SK-N-SH (cell line): Measurements from ENCODE around the gene PLET1. TPM values are rescaled to one million over a fixed set of nuclear protein-coding genes. Genes with fewer than 3 reads are reported as not detected.

ENCODE experiments used
- CTCF ChIA-PET: fragments of 300-600, 350-600 bp; formaldehyde crosslinking; extraction: SDS; loops from one replicate; lab custom pipeline; 2021; lab: Yijun Ruan, JAX
- POLR2A ChIA-PET: fragments of 350-600 bp; sonication (Branson Sonifier 250); formaldehyde crosslinking; extraction: SDS; loops from one replicate; lab custom pipeline; 2020; ENCODE audit warnings: antibody characterized with exemption, inconsistent platforms; lab: Yijun Ruan, JAX
- DNase-seq: peaks from one replicate; pipeline ENCODE4 v3.0.0; 2012
- H2AFZ ChIP-seq: fragments of 200-600 bp; sonication (generic); 2 replicates; pipeline ENCODE4 v1.8.1; 2016; ENCODE audit warnings: antibody characterized with exemption, mild to moderate bottlenecking, low read depth
- H3F3A ChIP-seq: fragments of 200-600 bp; sonication (generic); replicated peaks from 2 replicates; pipeline ENCODE3; 2016; ENCODE audit warnings: antibody characterized with exemption, mild to moderate bottlenecking; ENCODE audit not compliant: insufficient read depth
- H3K27ac ChIP-seq, 2 experiments: fragments of 200-500 bp in 1 of 2; fragments of 200-600 bp in 1 of 2; sonication (Bioruptor generic) in 1 of 2; sonication (generic), shearing (Covaris generic) in 1 of 2; 2 replicates each; pipeline versions ENCODE4 v1.5.1 to v1.6.1; 2014 to 2016; ENCODE audit warnings: low read depth in 2 of 2, inconsistent platforms in 1 of 2, low read length in 1 of 2, mild to moderate bottlenecking in 1 of 2, mixed read lengths in 1 of 2
- H3K27me3 ChIP-seq: fragments of 200-600 bp; sonication (generic), shearing (Covaris generic); 2 replicates; pipeline ENCODE4 v1.6.1; 2016; ENCODE audit warnings: mixed run types; ENCODE audit not compliant: insufficient read depth
- H3K36me3 ChIP-seq, 2 experiments: fragments of 200-500 bp in 1 of 2; fragments of 200-600 bp in 1 of 2; sonication (Bioruptor generic) in 1 of 2; sonication (generic) in 1 of 2; replicated peaks in 1 of 2; 2 replicates each; pipeline versions ENCODE3 to v1.5.1; 2014 to 2016; ENCODE audit warnings: low read length in 1 of 2, mild to moderate bottlenecking in 1 of 2; ENCODE audit not compliant: insufficient read depth in 2 of 2, control insufficient read depth in 1 of 2
- H3K4me1 ChIP-seq, 2 experiments: fragments of 200-500 bp in 1 of 2; fragments of 200-600 bp in 1 of 2; sonication (Bioruptor generic) in 1 of 2; sonication (generic), shearing (Covaris generic) in 1 of 2; 2 replicates each; pipeline versions ENCODE4 v1.5.1 to v1.6.1; 2014 to 2016; ENCODE audit warnings: low read depth in 1 of 2, low read length in 1 of 2, mixed run types in 1 of 2; ENCODE audit not compliant: insufficient read depth in 2 of 2, control insufficient read depth in 1 of 2
- H3K4me2 ChIP-seq: fragments of 200-600 bp; sonication (generic), shearing (Covaris generic); 2 replicates; pipeline ENCODE4 v1.6.1; 2017; ENCODE audit warnings: mixed run types
- H3K4me3 ChIP-seq, 2 experiments: fragments of 200-500 bp in 1 of 2; fragments of 200-600 bp in 1 of 2; sonication (Bioruptor generic) in 1 of 2; sonication (generic), shearing (Covaris generic) in 1 of 2; 2 replicates each; pipeline versions ENCODE4 v1.5.1 to v1.8.1; 2014 to 2016; ENCODE audit warnings: low read depth in 2 of 2, inconsistent platforms in 1 of 2, low read length in 1 of 2, mild to moderate bottlenecking in 1 of 2, mixed read lengths in 1 of 2, moderate library complexity in 1 of 2
- H3K79me2 ChIP-seq: fragments of 200-600 bp; sonication (generic); 2 replicates; pipeline ENCODE4 v1.8.1; 2017; ENCODE audit warnings: mild to moderate bottlenecking; ENCODE audit not compliant: insufficient read depth
- H3K9ac ChIP-seq: fragments of 200-600 bp; sonication (generic); 2 replicates; pipeline ENCODE4 v1.6.1; 2017; ENCODE audit warnings: mixed run types
- H3K9me2 ChIP-seq: fragments of 200-600 bp; sonication (generic); 2 replicates; pipeline ENCODE4 v1.6.1; 2017; ENCODE audit warnings: mixed run types
- H3K9me3 ChIP-seq: fragments of 200-600 bp; sonication (generic); 2 replicates; pipeline ENCODE4 v1.6.1; 2017; ENCODE audit warnings: mixed run types, mild to moderate bottlenecking, moderate library complexity
- H4K20me1 ChIP-seq: fragments of 200-600 bp; sonication (generic); 2 replicates; pipeline ENCODE4 v1.6.1; 2017; ENCODE audit warnings: mild to moderate bottlenecking, mixed run types; ENCODE audit not compliant: insufficient read depth
- ELF1 ChIP-seq: IDR thresholded peaks from 2 replicates; pipeline ENCODE4 v1.4.0; 2012
- EP300 ChIP-seq, 2 experiments: IDR thresholded peaks; 2 replicates each; pipeline versions ENCODE4 v1.4.0 to v1.6.1; 2012; ENCODE audit warnings: borderline replicate concordance in 1 of 2, low read depth in 1 of 2, low read length in 1 of 2
- FOSL2 ChIP-seq: IDR thresholded peaks from 2 replicates; pipeline ENCODE4 v1.4.0; 2012; ENCODE audit warnings: low read depth, mild to moderate bottlenecking, moderate library complexity, borderline replicate concordance
- FOXM1 ChIP-seq: IDR thresholded peaks from 2 replicates; pipeline ENCODE4 v1.4.0; 2012; ENCODE audit warnings: low read depth, mild to moderate bottlenecking
- IRF3 ChIP-seq: fragments of 150-350 bp; IDR thresholded peaks from 2 replicates; pipeline ENCODE4 v1.6.1; 2016; ENCODE audit warnings: mild to moderate bottlenecking, low read depth, low read length
- JUND ChIP-seq: IDR thresholded peaks from 2 replicates; pipeline ENCODE4 v1.4.0; 2012
- MEF2A ChIP-seq: IDR thresholded peaks from 2 replicates; pipeline ENCODE4 v1.4.0; 2012; ENCODE audit warnings: low read depth, borderline replicate concordance
- NFIC ChIP-seq: IDR thresholded peaks from 2 replicates; pipeline ENCODE4 v1.4.0; 2012; ENCODE audit warnings: borderline replicate concordance
- NRF1 ChIP-seq: IDR thresholded peaks from 2 replicates; pipeline ENCODE4 v1.6.1; 2012; ENCODE audit warnings: low read depth, mild to moderate bottlenecking, low read length
- PBX3 ChIP-seq: IDR thresholded peaks from 2 replicates; pipeline ENCODE4; 2012
- RCOR1 ChIP-seq: fragments of 150-350 bp; IDR thresholded peaks from 2 replicates; pipeline ENCODE4 v1.6.1; 2017; ENCODE audit warnings: antibody characterized with exemption, low read length
- RFX5 ChIP-seq: IDR thresholded peaks from 2 replicates; pipeline ENCODE4 v1.6.1; 2012; ENCODE audit warnings: mild to moderate bottlenecking, improper control_type of control experiment, low read length
- RXRA ChIP-seq: IDR thresholded peaks from 2 replicates; pipeline ENCODE4 v1.4.0; 2012; ENCODE audit warnings: low read depth, mild to moderate bottlenecking, borderline replicate concordance
- TAF1 ChIP-seq: IDR thresholded peaks from 2 replicates; pipeline ENCODE4 v1.6.1; 2012; ENCODE audit warnings: low read depth, mild to moderate bottlenecking, low read length, moderate library complexity, borderline replicate concordance
- TCF12 ChIP-seq: IDR thresholded peaks from 2 replicates; pipeline ENCODE4 v1.4.0; 2012
- WGBS: methylation state at CpG from one replicate; pipeline ENCODE4 v1.1.6; 2017; ENCODE audit warnings: low lambda C conversion rate; 5-methylcytosine and 5-hydroxymethylcytosine counted together
- polyA plus RNA-seq, 3 experiments: library from polyadenylated mRNA; depleted of rRNA; stranded (reverse); fragments of >200 nt; gene quantifications; 2 replicates each; pipeline ENCODE4 v1.2.3, GENCODE V29; 2012
- TF ChIP-seq, protein P1 (sequence below): fragments of 150-350 bp; IDR thresholded peaks from 2 replicates; pipeline ENCODE4 v1.6.1; 2017; ENCODE audit warnings: antibody characterized with exemption, low read length, low read depth, borderline replicate concordance
- TF ChIP-seq, protein P2 (sequence below): IDR thresholded peaks from 2 replicates; pipeline ENCODE4 v1.4.0; 2012; ENCODE audit warnings: low read depth

Gene PLET1
- polyA plus RNA-seq, 1 of the 3 experiments (the other 2 are of a cell fraction), result not detected

DNA sequence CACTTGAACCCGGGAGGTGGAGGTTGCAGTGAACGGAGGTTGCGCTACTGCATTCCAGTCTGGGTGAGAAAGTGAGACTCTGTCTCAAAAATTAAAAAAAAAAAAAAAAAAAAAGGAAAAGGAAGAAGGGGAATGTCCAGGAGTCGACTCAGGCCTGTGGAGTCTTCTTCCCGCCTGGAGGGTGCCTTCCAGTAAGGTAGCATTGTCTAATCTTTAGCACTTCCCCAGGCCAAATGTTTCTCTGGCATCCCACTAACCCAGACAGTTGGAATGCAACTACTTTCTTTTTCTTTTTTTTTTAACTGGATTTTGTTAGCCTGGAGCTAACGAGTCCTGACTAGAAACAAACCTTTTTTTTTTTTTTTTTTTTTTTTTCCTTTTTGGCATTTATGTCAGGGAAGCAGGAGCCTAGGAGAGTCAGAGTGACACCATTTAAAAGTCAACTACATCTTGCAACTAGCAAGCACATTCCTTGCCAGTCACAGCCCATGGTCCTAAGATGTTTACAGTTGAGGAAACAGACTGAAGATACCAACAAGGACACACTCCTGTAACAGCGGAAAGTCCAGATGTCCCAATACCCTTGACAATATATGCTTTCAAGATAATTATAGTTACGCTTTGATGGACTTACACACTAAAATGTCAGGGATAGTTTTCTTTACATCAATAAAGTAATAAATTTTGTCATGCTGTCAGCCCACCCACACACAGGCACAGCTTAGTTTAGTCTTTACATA, 10.6 kb downstream of the PLET1 start:
- ChIA-PET CTCF (no interaction called here), POLR2A (no interaction called here)
- DNase-seq, result no peak
- no peak overlapping the region for H2AFZ ChIP-seq
- no peak overlapping the region for H3K4me3 ChIP-seq
- WGBS, result 77% methylated on average over 8 of the region's 8 CpGs
- no peaks in the 10 kb centered on the region for H3K9me2 ChIP-seq
- H3K36me3 ChIP-seq, result no peaks in the 10 kb centered on the region
- peaks cover 12% of the 10 kb centered on the region for H3F3A ChIP-seq
- TF ChIP-seq RXRA, result no peak
- no peak for TF ChIP-seq RFX5
- no peak for TF ChIP-seq RCOR1
- no peak for TF ChIP-seq IRF3
- no peak for TF ChIP-seq TAF1
- TF ChIP-seq TCF12, result no peak
- TF ChIP-seq MEF2A, result no peak
- TF ChIP-seq JUND, result no peak
- TF ChIP-seq, protein P1, sequence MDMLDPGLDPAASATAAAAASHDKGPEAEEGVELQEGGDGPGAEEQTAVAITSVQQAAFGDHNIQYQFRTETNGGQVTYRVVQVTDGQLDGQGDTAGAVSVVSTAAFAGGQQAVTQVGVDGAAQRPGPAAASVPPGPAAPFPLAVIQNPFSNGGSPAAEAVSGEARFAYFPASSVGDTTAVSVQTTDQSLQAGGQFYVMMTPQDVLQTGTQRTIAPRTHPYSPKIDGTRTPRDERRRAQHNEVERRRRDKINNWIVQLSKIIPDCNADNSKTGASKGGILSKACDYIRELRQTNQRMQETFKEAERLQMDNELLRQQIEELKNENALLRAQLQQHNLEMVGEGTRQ, result no peak
- no peak for TF ChIP-seq PBX3
- TF ChIP-seq, all 33 proteins: peak for 0
- H3K9ac ChIP-seq, result no peak overlapping the region
- H3K79me2 ChIP-seq, result no peaks in the 10 kb centered on the region
- no peaks in the 10 kb centered on the region for H4K20me1 ChIP-seq
- no peaks in the 10 kb centered on the region for H3K4me1 ChIP-seq
- H3K27ac ChIP-seq, result no peak overlapping the region
- no peaks in the 10 kb centered on the region for H3K27me3 ChIP-seq
- H3K4me2 ChIP-seq, result no peak overlapping the region
- H3K9me3 ChIP-seq, result no peaks in the 10 kb centered on the region

DNA sequence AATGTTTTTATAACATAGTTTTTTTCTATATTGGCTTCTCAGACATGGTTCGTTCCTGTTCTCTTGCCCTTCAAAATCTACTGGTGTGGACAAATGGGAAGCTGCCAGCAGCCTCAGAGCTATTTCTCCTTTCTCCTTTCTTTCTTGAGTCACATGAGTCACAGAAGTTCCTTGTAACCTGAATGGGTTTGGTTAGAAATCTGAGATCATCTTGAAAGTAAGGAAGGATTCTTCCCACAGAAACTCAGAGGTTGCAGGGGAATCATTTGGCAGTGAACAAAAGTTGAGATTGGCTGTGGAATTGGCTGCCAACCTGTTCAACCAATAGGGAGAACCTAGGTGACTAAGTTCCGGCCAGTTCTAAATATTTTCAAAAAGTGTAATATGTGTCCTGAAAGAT, 12.5 kb downstream of the PLET1 start:
- no peak overlapping the region for H3K4me3 ChIP-seq
- ChIA-PET CTCF (no interaction called here), POLR2A (no interaction called here)
- H3K4me1 ChIP-seq, result no peaks in the 10 kb centered on the region
- no peak overlapping the region for H3K27ac ChIP-seq
- H3K79me2 ChIP-seq, result no peaks in the 10 kb centered on the region
- no peak for DNase-seq
- peaks cover 12% of the 10 kb centered on the region for H3F3A ChIP-seq
- H3K9me2 ChIP-seq, result no peaks in the 10 kb centered on the region
- no peaks in the 10 kb centered on the region for H3K27me3 ChIP-seq
- WGBS, result 82% methylated on average over 2 of the region's 2 CpGs
- H2AFZ ChIP-seq, result no peak overlapping the region
- H3K36me3 ChIP-seq, result peaks cover 0 to 9% of the 10 kb centered on the region in 2 experiments
- H3K9me3 ChIP-seq, result no peaks in the 10 kb centered on the region
- no peak overlapping the region for H3K4me2 ChIP-seq
- H4K20me1 ChIP-seq, result no peaks in the 10 kb centered on the region
- no peak overlapping the region for H3K9ac ChIP-seq
- TF ChIP-seq NFIC (no peak), TAF1 (no peak), FOXM1 (no peak), EP300 (IDR thresholded peaks at IDR 0.05; ENCODE audit: borderline replicate concordance in 1 of 2, low read depth in 1 of 2, low read length in 1 of 2) (no peak), NRF1 (no peak), ELF1 (no peak), FOSL2 (no peak), PBX3 (no peak), MEF2A (no peak), JUND (no peak), IRF3 (no peak)
- TF ChIP-seq, protein P1, result no peak
- TF ChIP-seq, protein P2, sequence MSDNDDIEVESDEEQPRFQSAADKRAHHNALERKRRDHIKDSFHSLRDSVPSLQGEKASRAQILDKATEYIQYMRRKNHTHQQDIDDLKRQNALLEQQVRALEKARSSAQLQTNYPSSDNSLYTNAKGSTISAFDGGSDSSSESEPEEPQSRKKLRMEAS, result no peak
